Measurements from ENCODE around the gene NMNAT2.

The NMNAT2 gene

GRCh38 chr1:183293241-183293640, 124.9 kb downstream of the NMNAT2 start:
- Histone ChIP-seq H3K27ac (ENCODE audit: low read depth in 2 of 2, low read length in 2 of 2) (no peak overlapping the region), H3K36me3 (ENCODE audit: control insufficient read depth in 2 of 2, insufficient read depth in 2 of 2, low read length in 2 of 2) (no peaks in the 10 kb centered on the region), H3K27me3 (ENCODE audit: control insufficient read depth in 2 of 2, insufficient read depth in 2 of 2, low read length in 2 of 2) (no peaks in the 10 kb centered on the region), H3K9ac (ENCODE audit: low read depth in 1 of 2, low read length in 2 of 2) (no peak overlapping the region), H3K9me3 (ENCODE audit: control insufficient read depth in 2 of 2, low read length in 2 of 2) (no peaks in the 10 kb centered on the region), H3K4me1 (ENCODE audit: control insufficient read depth in 2 of 2, insufficient read depth in 2 of 2, low read length in 2 of 2) (no peaks in the 10 kb centered on the region), H3K4me3 (ENCODE audit: low read length in 2 of 2) (no peak overlapping the region)

DNA sequence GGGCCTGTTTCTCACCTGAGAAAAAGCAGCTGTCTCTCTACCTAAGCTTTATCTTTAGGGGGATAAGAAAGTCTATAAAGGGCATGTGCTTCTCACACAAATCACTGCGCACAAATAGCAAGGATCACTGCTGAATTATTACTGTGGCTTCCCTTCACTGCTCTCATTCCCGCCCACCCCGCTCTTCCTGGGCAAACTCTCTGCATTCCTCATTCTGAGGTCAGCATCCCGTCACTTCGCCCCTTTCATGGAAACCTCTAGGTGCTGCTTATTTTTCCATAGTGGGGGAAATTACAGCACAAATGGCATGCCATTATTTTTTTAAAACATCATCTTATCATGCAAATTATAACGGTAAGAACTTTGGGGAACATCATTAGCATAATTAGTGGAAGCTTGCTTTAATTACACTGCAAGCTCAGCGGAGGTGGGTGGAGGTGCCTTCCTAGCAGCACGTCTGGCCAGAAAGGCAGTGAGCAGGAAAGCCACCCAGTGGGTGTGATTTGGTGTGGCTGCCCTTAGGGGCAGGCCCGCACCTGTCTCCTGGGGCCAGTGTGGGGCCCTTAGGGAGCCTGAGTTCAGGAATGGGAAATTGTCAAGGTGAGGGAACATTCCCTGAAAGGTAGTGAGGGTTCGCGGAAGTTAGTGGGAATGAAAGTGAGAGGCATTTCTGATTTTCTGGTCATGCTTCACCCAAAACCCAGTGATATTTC, 126.2 kb downstream of the NMNAT2 start:
- no peak overlapping the region for H3K27ac ChIP-seq (ENCODE audit: low read depth in 2 of 2, low read length in 2 of 2)

DNA sequence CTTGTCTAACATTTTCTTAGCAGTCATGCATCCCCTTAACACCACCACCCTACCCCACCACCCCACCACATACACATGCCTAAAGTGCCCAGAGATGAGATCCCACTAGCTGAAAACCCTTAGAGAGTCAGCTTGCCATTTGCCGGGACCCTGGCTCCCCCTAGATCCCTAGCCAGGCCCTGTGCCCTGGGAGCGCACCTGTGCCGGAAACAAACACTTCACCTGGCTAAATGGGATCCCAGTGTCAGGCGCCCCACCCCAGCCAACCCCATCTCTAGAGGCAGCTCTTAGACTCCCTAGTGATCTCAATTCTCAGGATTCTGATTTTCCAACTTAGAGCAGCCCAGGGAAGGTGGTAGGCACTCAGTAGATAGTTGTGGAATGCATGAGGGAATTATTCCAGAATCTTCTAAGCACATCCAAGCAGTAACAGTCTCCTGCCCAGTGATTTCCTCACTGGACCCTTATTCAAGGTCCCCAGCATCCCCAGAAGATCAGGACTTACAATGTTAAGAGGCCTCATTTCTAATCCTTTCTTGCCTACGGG, 126.9 kb downstream of the NMNAT2 start:
- no peaks in the 10 kb centered on the region for H3K4me1 ChIP-seq (ENCODE audit: control insufficient read depth in 2 of 2, insufficient read depth in 2 of 2, low read length in 2 of 2)
- no peak overlapping the region for H3K27ac ChIP-seq (ENCODE audit: low read depth in 2 of 2, low read length in 2 of 2)

More for the DNA sequence above, 126.2 kb downstream of the NMNAT2 start:
- H3K4me1 ChIP-seq (ENCODE audit: control insufficient read depth in 2 of 2, insufficient read depth in 2 of 2, low read length in 2 of 2), result no peaks in the 10 kb centered on the region
- H3K4me3 ChIP-seq (ENCODE audit: low read length in 2 of 2), result no peak overlapping the region
- no peaks in the 10 kb centered on the region for H3K9me3 ChIP-seq (ENCODE audit: control insufficient read depth in 2 of 2, low read length in 2 of 2)
- no peaks in the 10 kb centered on the region for H3K27me3 ChIP-seq (ENCODE audit: control insufficient read depth in 2 of 2, insufficient read depth in 2 of 2, low read length in 2 of 2)
- H3K9ac ChIP-seq (ENCODE audit: low read depth in 1 of 2, low read length in 2 of 2), result no peak overlapping the region
- no peaks in the 10 kb centered on the region for H3K36me3 ChIP-seq (ENCODE audit: control insufficient read depth in 2 of 2, insufficient read depth in 2 of 2, low read length in 2 of 2)

GRCh38 chr1:183290628-183291027, 127.6 kb downstream of the NMNAT2 start:
- H3K4me3 ChIP-seq (ENCODE audit: low read length in 2 of 2), result no peak overlapping the region
- H3K27ac ChIP-seq (ENCODE audit: low read depth in 2 of 2, low read length in 2 of 2), result no peak overlapping the region
- H3K36me3 ChIP-seq (ENCODE audit: control insufficient read depth in 2 of 2, insufficient read depth in 2 of 2, low read length in 2 of 2), result no peaks in the 10 kb centered on the region
- H3K9ac ChIP-seq (ENCODE audit: low read depth in 1 of 2, low read length in 2 of 2), result no peak overlapping the region
- no peaks in the 10 kb centered on the region for H3K9me3 ChIP-seq (ENCODE audit: control insufficient read depth in 2 of 2, low read length in 2 of 2)
- no peaks in the 10 kb centered on the region for H3K4me1 ChIP-seq (ENCODE audit: control insufficient read depth in 2 of 2, insufficient read depth in 2 of 2, low read length in 2 of 2)
- no peaks in the 10 kb centered on the region for H3K27me3 ChIP-seq (ENCODE audit: control insufficient read depth in 2 of 2, insufficient read depth in 2 of 2, low read length in 2 of 2)

More for the DNA sequence above, 126.9 kb downstream of the NMNAT2 start:
- no peak overlapping the region for H3K4me3 ChIP-seq (ENCODE audit: low read length in 2 of 2)
- no peak overlapping the region for H3K9ac ChIP-seq (ENCODE audit: low read depth in 1 of 2, low read length in 2 of 2)
- H3K27me3 ChIP-seq (ENCODE audit: control insufficient read depth in 2 of 2, insufficient read depth in 2 of 2, low read length in 2 of 2), result no peaks in the 10 kb centered on the region
- no peaks in the 10 kb centered on the region for H3K36me3 ChIP-seq (ENCODE audit: control insufficient read depth in 2 of 2, insufficient read depth in 2 of 2, low read length in 2 of 2)
- H3K9me3 ChIP-seq (ENCODE audit: control insufficient read depth in 2 of 2, low read length in 2 of 2), result no peaks in the 10 kb centered on the region

DNA sequence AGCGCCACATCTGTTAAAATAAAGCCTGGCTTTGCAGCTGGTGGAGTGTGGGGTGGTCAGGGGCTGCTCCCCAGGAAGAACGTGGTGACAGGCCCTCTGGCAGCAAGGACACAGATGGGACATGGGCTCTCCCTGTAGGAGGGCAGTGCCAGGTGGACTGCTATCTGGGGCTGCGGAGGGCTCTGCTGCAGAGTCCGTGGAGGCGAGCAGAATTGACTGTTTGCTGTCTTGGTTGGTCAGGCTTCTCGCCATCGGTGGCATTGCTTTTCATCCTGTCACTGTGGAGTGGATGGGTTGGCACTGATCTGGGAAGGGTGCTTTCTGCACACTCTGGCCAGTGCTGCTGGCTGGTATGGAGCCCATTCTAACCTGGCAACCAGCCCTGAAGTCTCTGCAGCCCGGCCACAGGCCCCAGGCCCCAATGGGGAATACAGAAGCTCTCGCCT, 129.1 kb downstream of the NMNAT2 start:
- Histone ChIP-seq H3K9ac (ENCODE audit: low read depth in 1 of 2, low read length in 2 of 2) (no peak overlapping the region), H3K27me3 (ENCODE audit: control insufficient read depth in 2 of 2, insufficient read depth in 2 of 2, low read length in 2 of 2) (no peaks in the 10 kb centered on the region)

DNA sequence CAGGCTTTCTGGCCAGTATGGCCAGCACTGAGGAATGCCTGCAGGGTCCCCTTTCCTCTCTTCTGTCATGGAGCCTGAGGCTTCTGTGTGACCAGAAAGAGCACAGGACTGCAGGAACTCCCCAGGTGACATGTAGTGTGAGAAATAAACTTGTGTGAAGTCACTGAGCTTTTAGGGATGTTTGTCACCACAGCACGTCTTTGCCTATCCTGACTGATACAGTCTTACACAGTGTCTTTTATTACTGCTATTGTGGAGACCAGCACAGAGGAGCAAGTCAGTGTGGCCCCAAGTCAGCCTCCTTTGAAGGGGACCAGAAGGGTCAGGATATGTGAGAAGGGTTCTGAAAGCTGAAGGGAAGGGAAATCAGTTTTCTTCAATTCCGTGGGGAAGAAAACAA, 129.6 kb downstream of the NMNAT2 start:
- no peak overlapping the region for H3K4me3 ChIP-seq (ENCODE audit: low read length in 2 of 2)
- H3K27ac ChIP-seq (ENCODE audit: low read depth in 2 of 2, low read length in 2 of 2), result no peak overlapping the region
- no peaks in the 10 kb centered on the region for H3K27me3 ChIP-seq (ENCODE audit: control insufficient read depth in 2 of 2, insufficient read depth in 2 of 2, low read length in 2 of 2)
- no peak overlapping the region for H3K9ac ChIP-seq (ENCODE audit: low read depth in 1 of 2, low read length in 2 of 2)
- H3K36me3 ChIP-seq (ENCODE audit: control insufficient read depth in 2 of 2, insufficient read depth in 2 of 2, low read length in 2 of 2), result no peaks in the 10 kb centered on the region
- H3K9me3 ChIP-seq (ENCODE audit: control insufficient read depth in 2 of 2, low read length in 2 of 2), result no peaks in the 10 kb centered on the region
- no peaks in the 10 kb centered on the region for H3K4me1 ChIP-seq (ENCODE audit: control insufficient read depth in 2 of 2, insufficient read depth in 2 of 2, low read length in 2 of 2)

More for the DNA sequence above, 129.1 kb downstream of the NMNAT2 start:
- no peaks in the 10 kb centered on the region for H3K36me3 ChIP-seq (ENCODE audit: control insufficient read depth in 2 of 2, insufficient read depth in 2 of 2, low read length in 2 of 2)
- no peak overlapping the region for H3K27ac ChIP-seq (ENCODE audit: low read depth in 2 of 2, low read length in 2 of 2)
- H3K4me1 ChIP-seq (ENCODE audit: control insufficient read depth in 2 of 2, insufficient read depth in 2 of 2, low read length in 2 of 2), result no peaks in the 10 kb centered on the region
- H3K4me3 ChIP-seq (ENCODE audit: low read length in 2 of 2), result no peak overlapping the region
- H3K9me3 ChIP-seq (ENCODE audit: control insufficient read depth in 2 of 2, low read length in 2 of 2), result no peaks in the 10 kb centered on the region

- Histone ChIP-seq H3K27me3 (ENCODE audit: control insufficient read depth in 2 of 2, insufficient read depth in 2 of 2, low read length in 2 of 2) (no peaks in the 10 kb centered on the region), H3K9me3 (ENCODE audit: control insufficient read depth in 2 of 2, low read length in 2 of 2) (no peaks in the 10 kb centered on the region), H3K27ac (ENCODE audit: low read depth in 2 of 2, low read length in 2 of 2) (no peak overlapping the region), H3K9ac (ENCODE audit: low read depth in 1 of 2, low read length in 2 of 2) (no peak overlapping the region), H3K4me3 (ENCODE audit: low read length in 2 of 2) (no peak overlapping the region), H3K4me1 (ENCODE audit: control insufficient read depth in 2 of 2, insufficient read depth in 2 of 2, low read length in 2 of 2) (no peaks in the 10 kb centered on the region), H3K36me3 (ENCODE audit: control insufficient read depth in 2 of 2, insufficient read depth in 2 of 2, low read length in 2 of 2) (no peaks in the 10 kb centered on the region)
Measured at GRCh38 chr1:183287191-183287675, 130.9 kb downstream of the NMNAT2 start.

DNA sequence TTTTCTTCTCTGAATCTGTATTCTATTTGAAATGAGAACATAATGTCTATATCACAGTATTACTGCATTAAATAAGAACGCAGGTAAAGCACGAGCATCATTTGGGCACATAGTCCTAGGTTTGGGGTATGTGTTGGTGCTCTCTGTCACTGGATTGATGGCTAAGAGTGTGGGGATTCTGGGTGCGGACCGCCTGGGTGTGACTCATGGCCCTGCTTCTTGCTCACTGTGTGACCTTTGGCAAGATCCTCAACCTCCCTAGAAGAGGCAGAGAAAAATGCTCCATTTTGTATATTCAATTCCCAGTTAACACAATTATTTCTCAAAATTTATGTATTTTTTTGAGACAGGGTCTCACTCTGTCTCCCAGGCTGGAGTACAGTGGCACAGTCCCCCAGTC, 132.4 kb downstream of the NMNAT2 start:
- Histone ChIP-seq H3K4me3 (ENCODE audit: low read length in 2 of 2) (no peak overlapping the region), H3K27ac (ENCODE audit: low read depth in 2 of 2, low read length in 2 of 2) (no peak overlapping the region), H3K36me3 (ENCODE audit: control insufficient read depth in 2 of 2, insufficient read depth in 2 of 2, low read length in 2 of 2) (no peaks in the 10 kb centered on the region), H3K4me1 (ENCODE audit: control insufficient read depth in 2 of 2, insufficient read depth in 2 of 2, low read length in 2 of 2) (no peaks in the 10 kb centered on the region), H3K9me3 (ENCODE audit: control insufficient read depth in 2 of 2, low read length in 2 of 2) (no peaks in the 10 kb centered on the region), H3K27me3 (ENCODE audit: control insufficient read depth in 2 of 2, insufficient read depth in 2 of 2, low read length in 2 of 2) (no peaks in the 10 kb centered on the region), H3K9ac (ENCODE audit: low read depth in 1 of 2, low read length in 2 of 2) (no peak overlapping the region)

DNA sequence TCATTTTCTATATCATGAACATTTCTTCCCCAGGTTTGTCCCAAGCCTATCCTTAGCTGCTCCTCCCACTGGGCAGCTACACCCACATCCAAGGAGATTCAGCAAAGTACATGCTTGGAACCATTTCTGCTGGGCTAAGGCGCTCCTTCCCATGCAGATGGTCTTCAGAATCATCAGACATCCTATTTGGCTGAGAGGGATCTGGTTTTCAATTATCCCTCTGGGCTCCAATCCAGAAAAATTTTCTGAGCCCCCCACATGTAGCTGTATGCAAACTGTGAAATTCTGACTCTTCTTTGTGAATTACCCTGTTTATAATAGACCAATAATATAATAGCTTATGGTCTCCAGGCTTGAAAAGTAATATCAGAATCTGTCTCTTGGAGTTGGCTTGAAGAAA, 132.9 kb downstream of the NMNAT2 start:
- no peaks in the 10 kb centered on the region for H3K36me3 ChIP-seq (ENCODE audit: control insufficient read depth in 2 of 2, insufficient read depth in 2 of 2, low read length in 2 of 2)
- H3K27ac ChIP-seq (ENCODE audit: low read depth in 2 of 2, low read length in 2 of 2), result no peak overlapping the region
- no peaks in the 10 kb centered on the region for H3K4me1 ChIP-seq (ENCODE audit: control insufficient read depth in 2 of 2, insufficient read depth in 2 of 2, low read length in 2 of 2)
- H3K27me3 ChIP-seq (ENCODE audit: control insufficient read depth in 2 of 2, insufficient read depth in 2 of 2, low read length in 2 of 2), result no peaks in the 10 kb centered on the region
- no peak overlapping the region for H3K4me3 ChIP-seq (ENCODE audit: low read length in 2 of 2)
- no peaks in the 10 kb centered on the region for H3K9me3 ChIP-seq (ENCODE audit: control insufficient read depth in 2 of 2, low read length in 2 of 2)
- no peak overlapping the region for H3K9ac ChIP-seq (ENCODE audit: low read depth in 1 of 2, low read length in 2 of 2)

GRCh38 chr1:183284086-183284485, 134.1 kb downstream of the NMNAT2 start:
- H3K9ac ChIP-seq (ENCODE audit: low read depth in 1 of 2, low read length in 2 of 2), result no peak overlapping the region
- no peaks in the 10 kb centered on the region for H3K36me3 ChIP-seq (ENCODE audit: control insufficient read depth in 2 of 2, insufficient read depth in 2 of 2, low read length in 2 of 2)
- no peak overlapping the region for H3K4me3 ChIP-seq (ENCODE audit: low read length in 2 of 2)
- H3K4me1 ChIP-seq (ENCODE audit: control insufficient read depth in 2 of 2, insufficient read depth in 2 of 2, low read length in 2 of 2), result no peaks in the 10 kb centered on the region
- no peaks in the 10 kb centered on the region for H3K9me3 ChIP-seq (ENCODE audit: control insufficient read depth in 2 of 2, low read length in 2 of 2)
- no peak overlapping the region for H3K27ac ChIP-seq (ENCODE audit: low read depth in 2 of 2, low read length in 2 of 2)
- H3K27me3 ChIP-seq (ENCODE audit: control insufficient read depth in 2 of 2, insufficient read depth in 2 of 2, low read length in 2 of 2), result no peaks in the 10 kb centered on the region

All from mucosa of rectum (tissue), 2 donors.